OCI-LY3 (cell line): ENCODE results near the gene SAMD14.

Experiments used
- H2AFZ ChIP-seq: fragments of 200-600, 300-600 bp; shearing (Covaris generic); 2 replicates; pipeline ENCODE4 v1.6.0; 2014; ENCODE audit warnings: antibody characterized with exemption, low read depth, low read length
- H3K27ac ChIP-seq: fragments of 200-600, 300-600 bp; sonication (generic); 2 replicates; pipeline ENCODE4 v1.5.1; 2014; ENCODE audit warnings: mild to moderate bottlenecking, low read length, moderate library complexity, mixed read lengths
- H3K27me3 ChIP-seq: fragments of 200-600, 300-600 bp; sonication (generic); 2 replicates; pipeline ENCODE4 v1.6.1; 2014; ENCODE audit warnings: low read depth, low read length, mixed read lengths
- H3K36me3 ChIP-seq: fragments of 200-600, 300-600 bp; sonication (generic); replicated peaks from 2 replicates; pipeline ENCODE3; 2014; ENCODE audit warnings: low read depth, low read length, mixed read lengths
- H3K4me1 ChIP-seq: fragments of 300-600, 200-600 bp; sonication (generic); 2 replicates; pipeline ENCODE4 v1.6.1; 2014; ENCODE audit warnings: low read length, mixed read lengths
- H3K4me2 ChIP-seq: fragments of 200-600, 300-600 bp; sonication (generic); 2 replicates; pipeline ENCODE4 v1.6.1; 2014; ENCODE audit warnings: low read length, mixed read lengths
- H3K4me3 ChIP-seq: fragments of 300-600, 200-600 bp; sonication (generic); 2 replicates; pipeline ENCODE4 v1.5.1; 2014; ENCODE audit warnings: antibody characterized with exemption, mild to moderate bottlenecking, low read length, moderate library complexity
- H3K79me2 ChIP-seq: fragments of 300-600, 200-600 bp; shearing (Covaris generic); 2 replicates; pipeline ENCODE4 v1.6.1; 2014; ENCODE audit warnings: mild to moderate bottlenecking, low read length, mixed read lengths
- H3K9ac ChIP-seq: fragments of 300-600, 200-600 bp; shearing (Covaris generic); 2 replicates; pipeline ENCODE4 v1.6.0; 2014; ENCODE audit warnings: mild to moderate bottlenecking, low read length, moderate library complexity
- H3K9me3 ChIP-seq: fragments of 200-600, 300-600 bp; shearing (Covaris generic); 2 replicates; pipeline ENCODE4 v1.6.1; 2014; ENCODE audit warnings: low read length, mixed read lengths; ENCODE audit not compliant: insufficient read depth
- H4K20me1 ChIP-seq: fragments of 200-600, 300-600 bp; sonication (generic); 2 replicates; pipeline ENCODE4 v1.6.1; 2016; ENCODE audit warnings: low read length, mixed read lengths; ENCODE audit not compliant: insufficient read depth
- EZH2phosphoT487 ChIP-seq: fragments of 200-600 bp; shearing (Covaris generic); IDR thresholded peaks from 2 replicates; pipeline ENCODE4 v1.6.1; 2018; ENCODE audit warnings: antibody characterized with exemption, mixed run types, low read depth
- TF ChIP-seq, protein P1 (sequence below): fragments of 200-600, 300-600 bp; sonication (generic); IDR thresholded peaks from 2 replicates; pipeline ENCODE4 v1.5.1; 2014; ENCODE audit warnings: antibody characterized with exemption, low read length, low read depth

The SAMD14 gene

GRCh38 chr17:50161911-50162288 lies 31.9 kb upstream of the SAMD14 start:
- no peaks in the 10 kb centered on the region for H3K79me2 ChIP-seq
- peak overlapping the region; percentile 91 for H3K4me2 ChIP-seq
- H3K9ac ChIP-seq, result peak overlapping the region; percentile 34
- H3K27me3 ChIP-seq, result no peaks in the 10 kb centered on the region
- no peak overlapping the region for H3K27ac ChIP-seq
- no peaks in the 10 kb centered on the region for H3K36me3 ChIP-seq
- no peaks in the 10 kb centered on the region for H4K20me1 ChIP-seq
- no peak for TF ChIP-seq EZH2phosphoT487
- TF ChIP-seq, protein P1, sequence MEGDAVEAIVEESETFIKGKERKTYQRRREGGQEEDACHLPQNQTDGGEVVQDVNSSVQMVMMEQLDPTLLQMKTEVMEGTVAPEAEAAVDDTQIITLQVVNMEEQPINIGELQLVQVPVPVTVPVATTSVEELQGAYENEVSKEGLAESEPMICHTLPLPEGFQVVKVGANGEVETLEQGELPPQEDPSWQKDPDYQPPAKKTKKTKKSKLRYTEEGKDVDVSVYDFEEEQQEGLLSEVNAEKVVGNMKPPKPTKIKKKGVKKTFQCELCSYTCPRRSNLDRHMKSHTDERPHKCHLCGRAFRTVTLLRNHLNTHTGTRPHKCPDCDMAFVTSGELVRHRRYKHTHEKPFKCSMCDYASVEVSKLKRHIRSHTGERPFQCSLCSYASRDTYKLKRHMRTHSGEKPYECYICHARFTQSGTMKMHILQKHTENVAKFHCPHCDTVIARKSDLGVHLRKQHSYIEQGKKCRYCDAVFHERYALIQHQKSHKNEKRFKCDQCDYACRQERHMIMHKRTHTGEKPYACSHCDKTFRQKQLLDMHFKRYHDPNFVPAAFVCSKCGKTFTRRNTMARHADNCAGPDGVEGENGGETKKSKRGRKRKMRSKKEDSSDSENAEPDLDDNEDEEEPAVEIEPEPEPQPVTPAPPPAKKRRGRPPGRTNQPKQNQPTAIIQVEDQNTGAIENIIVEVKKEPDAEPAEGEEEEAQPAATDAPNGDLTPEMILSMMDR, result no peak
- H3K9me3 ChIP-seq, result no peaks in the 10 kb centered on the region
- H2AFZ ChIP-seq, result peak overlapping the region; percentile 16; the same call in 1 of the 2 replicates
- H3K4me1 ChIP-seq, result peaks cover 40% of the 10 kb centered on the region
- peak overlapping the region; percentile 78 for H3K4me3 ChIP-seq

DNA sequence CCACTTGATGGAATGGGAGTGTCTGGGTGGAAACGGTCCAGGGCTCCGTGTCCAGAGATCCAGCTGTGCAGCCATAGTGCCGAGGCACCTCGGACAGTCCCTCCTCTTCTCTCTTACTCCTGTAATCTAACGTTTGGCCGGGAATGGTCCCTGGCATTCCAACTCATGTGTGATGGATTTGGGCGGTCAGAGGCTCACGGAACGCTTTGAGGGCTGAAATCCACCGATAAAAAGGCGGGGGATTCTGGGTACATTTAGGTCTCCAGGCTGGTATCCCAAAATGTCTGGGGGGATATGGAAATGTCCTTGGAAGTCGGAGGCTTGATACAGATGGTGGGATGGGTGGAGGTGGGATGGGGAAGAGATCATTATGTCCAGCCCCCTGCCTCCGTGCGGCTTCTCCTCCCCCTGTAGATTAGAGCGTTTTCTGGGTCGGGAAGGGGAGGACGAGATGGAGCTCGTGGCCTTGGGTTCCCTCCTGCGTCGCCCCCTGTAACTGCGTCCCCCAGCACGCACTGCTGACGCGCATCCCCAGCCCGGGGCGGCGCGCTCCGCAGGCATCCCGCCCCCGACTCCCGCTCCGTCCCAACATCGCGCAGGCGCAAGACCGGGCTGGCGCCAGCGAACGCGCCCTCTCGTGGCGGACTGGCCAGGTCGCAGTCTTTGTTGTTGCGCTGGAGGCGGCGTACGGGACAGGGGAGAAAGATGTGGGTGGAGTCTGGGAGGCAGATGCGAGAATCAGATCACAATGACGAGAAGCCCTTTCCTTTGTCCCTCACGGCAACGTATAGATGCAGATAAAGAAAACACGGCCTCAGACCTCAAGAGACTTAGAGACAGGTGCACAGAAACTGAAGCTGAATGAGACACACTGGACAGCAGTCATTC lies 31.3 kb upstream of the SAMD14 start:
- Histone ChIP-seq H3K79me2 (no peaks in the 10 kb centered on the region), H3K4me1 (peaks cover 40% of the 10 kb centered on the region), H3K36me3 (no peaks in the 10 kb centered on the region), H3K9ac (peak overlapping the region; percentile 67), H3K27me3 (no peaks in the 10 kb centered on the region), H2AFZ (peak overlapping the region; percentile 16; the same call in 1 of the 2 replicates), H3K9me3 (no peaks in the 10 kb centered on the region), H4K20me1 (no peaks in the 10 kb centered on the region), H3K4me3 (peak overlapping the region; percentile 78), H3K4me2 (peak overlapping the region; percentile 91), H3K27ac (no peak overlapping the region)
- TF ChIP-seq, protein P1, result peak; percentile 86
- TF ChIP-seq EZH2phosphoT487, result no peak

- Histone ChIP-seq H3K36me3 (no peaks in the 10 kb centered on the region), H3K9ac (no peak overlapping the region), H4K20me1 (no peaks in the 10 kb centered on the region), H3K27me3 (no peaks in the 10 kb centered on the region), H2AFZ (no peak overlapping the region), H3K27ac (no peak overlapping the region), H3K9me3 (no peaks in the 10 kb centered on the region), H3K79me2 (no peaks in the 10 kb centered on the region), H3K4me1 (peaks cover 46% of the 10 kb centered on the region), H3K4me3 (no peak overlapping the region), H3K4me2 (no peak overlapping the region)
- TF ChIP-seq, protein P1, result no peak
- TF ChIP-seq EZH2phosphoT487, result no peak
Measured at GRCh38 chr17:50157891-50158290, 27.9 kb upstream of the SAMD14 start.

DNA sequence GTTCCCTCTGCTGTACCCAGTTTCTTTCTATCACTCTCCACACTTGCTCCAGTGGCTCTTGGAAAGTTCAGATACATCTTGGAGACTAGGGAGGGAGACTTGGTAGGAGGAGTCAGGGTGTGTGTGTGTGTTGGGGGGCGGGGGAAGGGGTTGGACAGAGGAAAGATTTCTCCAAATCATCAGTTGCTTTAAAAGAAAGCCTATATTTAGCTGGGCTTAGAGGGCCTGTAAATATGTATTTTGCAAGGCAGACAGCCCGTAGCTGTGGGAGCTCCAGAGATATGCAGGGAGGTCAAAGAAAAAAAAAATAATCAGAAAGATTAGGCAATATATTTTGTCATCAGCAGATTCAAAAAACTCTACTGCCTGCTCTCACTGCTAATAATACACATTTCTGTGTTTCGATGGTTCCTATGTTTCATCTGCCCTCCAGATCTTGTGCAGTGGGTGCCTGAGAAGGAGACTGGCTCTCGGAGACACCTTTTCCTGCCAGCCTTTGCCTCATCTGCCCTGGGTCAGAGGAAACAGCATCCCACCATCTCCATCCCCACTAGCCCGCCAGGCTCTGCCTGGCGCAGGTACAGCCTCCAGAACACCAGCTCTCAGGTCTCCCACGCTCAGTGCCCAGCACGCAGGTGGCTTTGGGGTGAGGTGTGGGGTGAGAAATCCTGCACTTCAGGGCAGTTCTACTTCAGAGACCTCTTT lies 25.3 kb upstream of the SAMD14 start:
- TF ChIP-seq, protein P1, result no peak
- no peak for TF ChIP-seq EZH2phosphoT487
- Histone ChIP-seq H3K4me1 (peaks cover 38% of the 10 kb centered on the region), H3K9me3 (no peaks in the 10 kb centered on the region), H3K4me3 (peak overlapping the region; percentile 50), H3K36me3 (peaks cover 4% of the 10 kb centered on the region), H4K20me1 (no peaks in the 10 kb centered on the region), H3K27ac (peak overlapping the region; percentile 62), H3K27me3 (no peaks in the 10 kb centered on the region), H2AFZ (peak overlapping the region; percentile 82), H3K4me2 (peak overlapping the region; percentile 80), H3K9ac (peak overlapping the region; percentile 50), H3K79me2 (peaks cover 24% of the 10 kb centered on the region)
